Head of caudate nucleus (tissue), 42 donors: ENCODE results near the gene MARF1.
"Not testable (repeated sequence)": the region's sequence is repeated elsewhere in the genome, so short reads cannot be mapped to it uniquely, and the experiment has no call there.

Source experiments
- DNase-seq, 42 donors: peaks; one replicate each; pipeline versions ENCODE4 v3.0.0 to v3.0.0-alpha.2; 2020 to 2021; ENCODE audit warnings: mixed read lengths in 7 of 42
- intact Hi-C: fragments of 100-400 bp; cut with DNase I; formaldehyde crosslinking; loops from one replicate; pipeline ENCODE4 v1.15.0; 2022

The MARF1 gene

DNA sequence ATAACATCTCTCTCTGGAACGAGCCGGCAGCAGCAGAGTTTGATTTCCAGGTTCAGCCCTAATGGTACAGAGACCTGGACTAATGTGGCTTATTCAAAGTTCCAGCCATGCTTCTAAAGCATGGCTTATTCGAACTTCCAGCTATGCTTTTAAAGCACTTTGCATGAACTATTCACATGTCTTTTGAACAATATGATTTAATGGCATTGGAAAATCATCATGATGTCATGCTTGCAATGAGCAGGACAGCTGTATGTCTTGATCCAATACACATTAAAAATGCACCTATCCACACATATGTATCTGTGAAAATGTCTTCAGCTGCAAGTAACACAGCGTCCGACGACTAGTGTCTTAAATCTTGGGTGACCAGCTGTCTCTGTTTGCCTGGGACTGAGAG, 85.7 kb downstream of the MARF1 start:
- DNase-seq: no peak
- intact Hi-C loops: no loop called here

GRCh38 chr16:15556130-15556529, 86.8 kb downstream of the MARF1 start:
- DNase-seq: peak; percentile 19 to 90 (median 64)
- intact Hi-C loops: no loop called here

- no peak for DNase-seq
- intact Hi-C loops: loop anchor here (5.0 kb wide), 1 partner anchor 121 kb away; the partner anchor contains the start of gene BMERB1
Observed at GRCh38 chr16:15553313-15554088, 89.5 kb downstream of the MARF1 start.

DNA sequence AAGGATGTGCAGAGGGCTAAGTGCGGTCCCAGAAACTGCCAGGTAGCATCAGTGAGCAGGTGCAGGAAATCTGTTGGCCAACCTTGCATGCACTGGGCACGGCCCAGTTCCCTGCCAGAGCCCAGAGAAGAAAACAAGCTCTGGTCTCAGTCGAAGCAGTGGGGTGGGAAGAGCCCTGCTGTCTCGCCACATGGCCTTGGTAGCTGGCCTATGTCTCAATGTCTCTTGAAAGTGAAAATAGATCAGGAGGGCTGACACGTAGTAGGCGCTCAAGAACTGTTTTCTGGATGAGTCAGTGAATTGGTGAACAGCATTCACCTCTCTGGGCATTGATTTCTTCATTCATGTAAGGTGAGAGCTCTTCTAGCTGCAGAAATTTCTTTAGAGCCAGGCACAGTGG, 90.4 kb downstream of the MARF1 start:
- intact Hi-C loops: loop anchor here (5.0 kb wide), 1 partner anchor 120 kb away; the partner anchor contains the start of gene BMERB1
- DNase-seq: no peak

GRCh38 chr16:15548482-15548891, 94.5 kb downstream of the MARF1 start:
- intact Hi-C loops: no loop called here

GRCh38 chr16:15547768-15548096, 95.2 kb downstream of the MARF1 start:
- intact Hi-C loops: no loop called here
- DNase-seq: no peak

More at GRCh38 chr16:15548482-15548891, 94.5 kb downstream of the MARF1 start:
- peak in 7 of 42 donors; percentile 13 to 39 (median 26) for DNase-seq

DNA sequence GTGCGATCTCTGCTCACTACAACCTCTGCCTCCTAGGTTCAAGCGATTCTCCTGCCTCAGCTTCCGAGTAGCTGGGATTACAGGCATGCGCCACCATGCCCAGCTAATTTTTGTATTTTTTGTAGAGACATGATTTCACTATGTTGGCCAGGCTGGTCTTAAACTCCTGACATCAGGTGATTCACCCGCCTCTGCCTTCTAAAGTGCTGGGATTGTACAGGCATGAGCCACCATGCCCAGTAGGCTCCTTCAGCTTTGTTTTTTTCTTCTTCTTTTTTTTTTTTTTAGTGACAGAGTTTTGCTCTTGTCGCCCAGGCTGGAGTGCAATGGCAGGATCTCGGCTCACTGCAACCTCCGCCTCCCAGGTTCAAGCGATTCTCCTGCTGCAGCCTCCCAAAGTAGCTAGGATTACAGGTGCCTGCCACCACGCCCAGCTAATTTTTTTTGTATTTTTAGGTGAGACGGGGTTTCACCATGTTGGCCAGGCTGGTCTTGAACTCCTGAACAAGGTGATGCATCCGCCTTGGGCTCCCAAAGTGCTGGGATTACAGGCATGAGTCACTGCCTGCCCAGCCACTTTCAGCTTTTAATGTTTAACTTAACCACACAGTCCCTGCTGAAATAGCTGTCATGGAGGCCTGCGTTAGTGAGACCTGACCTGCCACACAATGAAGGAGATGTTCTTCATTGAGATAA, 95.7 kb downstream of the MARF1 start:
- intact Hi-C loops, DNase-seq: not testable (repeated sequence)

DNA sequence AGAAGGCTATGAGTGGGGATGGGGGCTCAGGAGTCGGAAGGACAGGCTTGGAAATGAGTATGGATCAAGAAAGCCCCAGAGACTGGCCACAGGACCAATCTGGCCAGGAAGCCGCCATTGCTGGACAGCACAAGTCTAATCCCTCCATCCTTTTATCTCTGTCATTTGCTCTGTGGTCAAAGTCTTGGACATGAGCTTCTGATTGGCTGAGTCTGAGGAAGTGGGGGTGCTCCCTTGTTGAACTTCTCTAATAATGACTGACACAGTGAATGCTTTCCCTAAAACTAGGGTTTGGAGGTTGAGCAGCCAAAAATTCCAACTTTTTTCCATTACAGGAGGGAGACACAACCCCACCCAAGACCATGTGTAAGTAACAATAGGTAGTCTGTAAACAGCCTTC, 97.4 kb downstream of the MARF1 start:
- no peak for DNase-seq
- intact Hi-C loops: no loop called here

DNA sequence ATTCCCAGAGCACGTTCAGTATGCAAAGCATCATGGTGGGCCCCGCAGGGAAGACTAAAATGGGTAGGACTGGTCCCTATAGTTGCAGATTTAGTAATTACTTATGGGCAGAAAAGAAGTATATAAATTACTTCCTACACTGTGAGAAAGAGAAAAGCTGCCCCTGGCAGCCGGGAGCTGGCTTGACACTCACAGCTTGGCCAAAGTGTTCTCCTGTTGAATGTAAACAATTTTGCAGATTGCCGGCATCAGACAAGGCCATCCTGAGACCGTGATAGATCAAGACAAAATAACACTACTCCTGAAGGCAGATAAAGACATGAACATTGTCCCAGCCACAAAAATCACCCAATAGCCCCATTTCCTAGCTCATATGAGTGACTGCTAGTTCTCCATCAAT, 98.5 kb downstream of the MARF1 start:
- no peak for DNase-seq
- intact Hi-C loops: no loop called here
